HG02870 (cell line): Measurements from ENCODE around the gene NUP50.

Experiments
- ATAC-seq: cut with Tn5 transposase; IDR thresholded peaks from one replicate; pipeline ENCODE4 v1.9.1; 2021; ENCODE audit warnings: mild to moderate bottlenecking, moderate library complexity; ENCODE audit not compliant: unreplicated experiment

The NUP50 gene

GRCh38 chr22:45208696-45208992 lies 44.9 kb downstream of the NUP50 start:
- ATAC-seq: no peak

DNA sequence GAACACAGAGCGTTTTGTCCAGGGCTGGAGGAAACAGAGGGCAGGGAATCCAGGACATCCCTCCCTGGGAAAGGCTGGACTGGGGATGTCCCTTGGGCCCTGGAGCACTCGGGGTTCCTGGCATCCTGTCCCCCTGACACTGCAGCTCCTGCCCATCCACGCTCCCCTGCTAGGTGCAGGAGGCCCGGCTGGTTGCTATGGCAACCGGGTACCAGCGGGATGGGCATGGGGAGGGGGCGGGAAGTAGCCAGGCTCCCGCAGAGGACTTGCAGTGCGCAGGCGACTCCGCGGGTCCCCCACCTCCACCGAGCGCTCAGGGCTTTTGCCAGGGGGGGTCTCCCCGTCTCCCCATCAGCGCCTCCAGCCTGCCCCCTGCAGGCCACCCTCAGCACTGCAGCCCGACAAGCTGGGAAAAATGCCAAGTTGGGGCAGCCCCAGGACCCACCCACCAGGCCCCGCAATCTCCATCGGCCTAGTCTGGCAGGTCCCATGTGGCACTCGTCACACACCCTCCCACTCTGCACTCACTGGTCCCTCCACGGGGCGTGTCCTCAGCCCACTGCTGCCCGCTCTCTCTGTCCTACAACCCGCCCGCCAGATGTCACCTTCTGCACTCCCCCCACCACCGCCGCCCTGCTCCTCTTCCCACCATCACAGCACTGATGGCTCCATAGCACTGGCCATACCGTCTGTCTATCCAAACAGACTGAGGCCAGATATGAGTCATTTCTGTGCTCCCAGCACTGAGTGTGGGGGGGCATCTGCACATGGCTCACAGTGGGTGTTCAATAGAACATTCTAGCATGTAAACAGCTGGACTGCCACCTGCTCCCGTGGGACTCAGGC lies 45.5 kb downstream of the NUP50 start:
- ATAC-seq: no peak

- no peak for ATAC-seq
These were observed 46.4 kb downstream of the NUP50 start for GRCh38 chr22:45210174-45210573.

GRCh38 chr22:45210577-45210976 lies 46.9 kb downstream of the NUP50 start:
- ATAC-seq: no peak

GRCh38 chr22:45210991-45211390 lies 47.3 kb downstream of the NUP50 start:
- no peak for ATAC-seq

DNA sequence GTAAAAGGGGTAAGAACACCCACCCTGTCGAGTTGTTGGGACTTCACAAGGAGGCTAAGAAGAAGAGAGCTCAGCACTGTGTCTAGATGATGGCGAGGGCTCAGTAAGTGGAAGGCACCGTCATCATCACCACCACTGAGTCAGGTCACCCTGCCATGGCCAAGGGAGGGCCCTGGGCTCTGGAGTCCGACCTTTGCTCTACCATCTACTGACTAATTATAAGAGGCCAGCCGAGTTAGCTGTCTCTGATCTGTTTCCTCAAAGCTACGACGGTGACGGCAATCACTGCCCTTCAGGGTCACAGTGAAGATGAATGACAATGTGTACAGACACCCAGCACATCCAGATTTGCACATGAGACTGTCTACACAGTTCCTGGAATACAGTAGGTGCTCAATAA lies 47.7 kb downstream of the NUP50 start:
- no peak for ATAC-seq

- no peak for ATAC-seq
These were observed 48.1 kb downstream of the NUP50 start for GRCh38 chr22:45211848-45212247.

DNA sequence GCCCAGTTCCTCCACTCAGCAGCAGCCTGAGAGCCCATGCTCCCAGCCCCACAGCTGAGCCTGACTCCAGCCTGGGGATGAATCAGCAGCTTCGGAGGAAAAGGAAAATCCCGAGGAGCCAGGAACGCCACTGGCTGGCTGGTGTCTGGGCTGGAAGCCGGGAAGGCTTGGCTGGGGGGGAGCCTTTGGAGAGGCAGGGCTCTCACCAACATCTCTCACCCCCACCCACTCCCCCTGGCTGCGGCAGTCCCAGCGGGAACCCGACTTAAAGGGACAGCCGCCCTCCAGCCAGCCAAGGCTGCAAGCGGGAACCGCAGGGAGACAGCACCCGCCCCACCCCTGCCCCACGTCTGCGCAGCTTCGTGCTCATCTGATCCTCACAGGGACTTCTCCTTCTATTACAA lies 48.6 kb downstream of the NUP50 start:
- no peak for ATAC-seq

GRCh38 chr22:45212992-45213751 lies 49.4 kb downstream of the NUP50 start:
- no peak for ATAC-seq

DNA sequence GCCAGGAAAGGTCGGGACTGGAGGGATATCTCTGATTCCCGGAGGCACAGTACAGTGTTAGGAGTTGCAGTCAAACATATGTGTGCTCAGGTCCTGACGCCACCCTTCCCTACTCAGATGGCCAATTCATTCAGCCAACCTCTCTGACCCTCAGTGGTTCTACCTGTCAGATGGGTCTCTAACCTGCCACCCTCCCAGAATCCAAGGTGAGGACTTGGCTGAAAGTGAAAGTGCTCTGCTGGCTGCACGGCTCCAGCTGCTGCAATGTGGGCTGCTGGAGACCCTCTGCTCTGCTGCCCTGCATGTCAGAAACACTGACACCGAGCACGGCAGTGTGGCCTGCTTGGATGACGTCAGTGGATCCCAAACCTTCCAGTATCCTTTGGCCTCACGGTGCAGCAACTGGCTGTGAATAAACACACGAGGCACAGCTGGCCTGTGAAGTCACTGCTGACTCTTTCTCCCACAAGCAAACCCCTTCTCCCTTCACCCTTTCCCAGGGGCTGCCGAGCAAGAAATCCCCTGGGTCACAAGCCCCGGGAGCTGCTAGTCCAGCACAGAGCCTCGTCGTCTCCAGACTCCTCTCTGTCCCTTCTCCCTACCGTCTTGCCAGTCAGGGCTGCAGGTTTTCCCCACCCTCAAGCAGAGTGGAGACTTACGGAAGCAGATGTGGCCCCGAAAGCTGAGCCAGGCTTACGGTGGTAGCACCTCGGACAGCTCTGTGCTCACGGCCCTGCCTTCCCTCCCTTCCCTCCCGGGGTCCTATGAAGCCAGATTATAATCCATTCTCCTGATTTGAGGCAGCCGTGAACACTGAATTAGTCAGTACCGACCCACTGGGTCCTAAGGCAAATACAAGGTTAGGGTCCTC lies 52.6 kb downstream of the NUP50 start:
- no peak for ATAC-seq

GRCh38 chr22:45217345-45217744 lies 53.6 kb downstream of the NUP50 start:
- no peak for ATAC-seq

DNA sequence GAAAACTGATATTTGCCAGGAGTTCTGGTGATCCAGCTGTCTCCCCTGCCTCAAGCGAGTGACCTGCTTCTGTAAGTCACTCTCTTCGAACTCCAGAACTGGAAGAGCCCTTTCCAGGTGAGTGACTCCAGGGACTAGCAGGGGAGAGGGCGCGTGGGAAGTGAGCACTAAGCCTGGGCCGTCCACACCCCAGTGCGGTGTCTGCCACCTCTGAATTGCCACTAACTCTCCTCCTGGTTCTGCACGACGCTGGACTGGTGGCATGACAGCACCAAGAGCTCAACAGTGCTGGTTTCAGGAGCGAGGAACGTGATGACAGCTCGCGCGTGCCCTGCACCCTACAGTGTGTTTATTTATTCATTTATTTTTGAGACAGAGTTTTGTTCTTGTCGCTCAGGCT lies 54.1 kb downstream of the NUP50 start:
- no peak for ATAC-seq

DNA sequence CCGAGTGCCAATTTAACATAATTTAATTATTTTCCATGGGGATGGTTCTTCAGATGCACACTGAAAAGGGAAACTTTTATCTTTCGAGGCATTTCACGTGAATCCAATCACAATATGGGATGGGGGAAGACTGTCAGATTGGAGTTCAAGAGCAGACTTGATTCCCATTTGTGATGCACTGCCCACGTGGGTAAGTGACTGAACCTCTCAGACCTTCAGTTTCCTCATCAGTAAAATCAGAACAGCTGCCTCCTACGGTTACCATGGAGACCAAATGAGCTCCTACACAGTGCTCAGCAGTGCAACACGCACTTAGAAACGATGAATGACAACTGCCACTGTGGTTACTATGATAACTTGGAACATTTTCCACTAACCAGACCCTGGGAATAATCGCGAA lies 55.3 kb downstream of the NUP50 start:
- peak; percentile 77 for ATAC-seq

GRCh38 chr22:45221201-45221600 lies 57.5 kb downstream of the NUP50 start:
- no peak for ATAC-seq

GRCh38 chr22:45223304-45224117 lies 59.8 kb downstream of the NUP50 start:
- no peak for ATAC-seq

DNA sequence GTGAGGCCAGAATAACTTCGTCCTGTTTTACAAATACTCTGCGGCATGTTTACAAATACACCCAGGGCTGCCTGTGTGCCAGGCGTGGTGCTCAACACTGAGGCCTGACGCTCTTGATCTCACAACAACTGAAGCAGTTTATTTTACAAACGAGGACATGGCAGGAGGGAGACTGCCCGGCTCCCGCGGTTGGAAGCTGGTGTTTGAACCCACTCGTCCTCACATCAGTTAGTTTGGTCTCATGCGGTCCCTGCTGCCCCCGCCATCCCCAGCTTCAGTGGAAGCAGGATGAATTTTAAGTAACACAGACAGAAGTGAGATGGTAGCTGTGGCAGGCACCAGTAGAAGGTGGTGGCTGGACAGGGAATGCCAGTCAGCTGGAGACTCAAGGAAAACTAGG lies 60.6 kb downstream of the NUP50 start:
- ATAC-seq: no peak

- ATAC-seq: no peak
These were observed 61.4 kb downstream of the NUP50 start for GRCh38 chr22:45224988-45225731.

DNA sequence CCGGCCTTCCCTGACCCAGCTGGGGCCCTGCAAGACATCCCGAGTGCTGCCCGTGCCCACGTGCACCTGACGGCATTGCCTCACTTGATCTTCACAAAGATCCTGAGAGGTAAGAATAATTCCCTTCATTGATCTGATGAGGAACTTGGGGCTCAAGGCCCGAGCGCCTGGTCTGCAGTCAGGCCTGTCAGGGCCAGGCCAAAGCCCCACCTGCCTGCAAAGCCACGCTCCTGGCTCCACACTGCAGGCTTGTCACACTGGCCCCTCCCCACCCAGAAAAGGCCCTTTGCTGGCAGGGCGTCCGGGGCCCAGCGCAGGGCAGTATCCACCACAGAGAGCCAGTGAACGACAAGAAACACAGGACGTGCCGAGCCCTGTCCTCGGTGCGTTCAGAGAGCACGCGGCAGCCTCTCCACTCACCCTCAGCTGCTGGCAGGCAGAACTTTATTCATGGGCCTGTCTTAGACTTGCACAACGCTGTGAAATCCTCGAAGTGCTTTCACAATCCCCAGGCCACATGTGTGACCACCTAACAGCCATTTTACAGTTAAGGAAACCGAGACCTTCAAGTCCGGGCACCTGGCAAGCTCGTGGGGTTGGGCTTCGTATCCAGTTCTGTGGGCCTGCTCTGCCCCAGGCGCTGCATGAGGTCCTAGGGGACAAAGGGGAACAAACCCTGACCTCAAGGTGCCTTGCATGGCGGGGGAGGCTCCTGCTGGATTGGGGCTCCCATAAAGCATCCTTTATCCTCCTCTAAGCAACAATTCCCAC lies 62.2 kb downstream of the NUP50 start:
- ATAC-seq: no peak

- no peak for ATAC-seq
These were observed 62.9 kb downstream of the NUP50 start for GRCh38 chr22:45226503-45227186.
